ENCODE results near the gene ARID3A.

The ARID3A gene

GRCh38 chr19:931860-932647 is 6.2 kb downstream of the ARID3A start:
- DNase-seq, result no peak

- DNase-seq, result no peak
Measured at GRCh38 chr19:932648-933552, 7.1 kb downstream of the ARID3A start.

- no peak for DNase-seq
Measured at GRCh38 chr19:933553-933882, 7.7 kb downstream of the ARID3A start.

DNA sequence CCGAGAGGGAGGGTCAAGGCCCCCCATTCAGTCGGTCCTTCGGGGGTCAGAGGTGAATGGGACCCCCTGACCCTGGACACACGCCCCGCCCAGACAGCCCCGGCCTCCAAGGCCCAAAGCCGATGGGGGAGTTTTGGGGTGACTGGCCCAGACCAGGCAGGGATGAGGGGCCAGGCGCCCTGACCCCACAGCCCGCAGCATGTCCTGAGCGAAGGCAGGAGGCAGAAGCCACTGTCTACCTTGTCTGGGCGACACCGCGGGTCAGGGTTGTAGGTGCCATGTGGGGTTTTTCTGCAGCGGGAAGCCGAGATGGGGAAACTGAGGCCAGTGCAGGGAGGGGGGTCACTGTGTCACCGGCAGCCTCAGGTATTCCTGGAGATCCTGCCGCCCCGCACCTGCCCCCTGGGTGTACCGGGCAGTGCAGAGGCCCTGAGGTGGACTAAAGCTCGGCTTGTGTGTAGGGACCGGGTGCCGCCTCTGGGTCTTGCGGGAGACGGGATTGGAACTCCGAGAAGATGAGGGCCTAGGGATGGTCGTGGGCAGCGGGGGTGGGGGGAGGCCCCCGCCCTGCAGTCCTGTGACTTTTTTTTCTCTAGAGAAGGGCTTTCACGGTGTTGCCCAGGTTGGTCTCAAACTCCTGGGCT is 8.5 kb downstream of the ARID3A start:
- DNase-seq, result no peak

GRCh38 chr19:934865-935479 is 9.1 kb downstream of the ARID3A start:
- no peak for DNase-seq

GRCh38 chr19:936175-936546 is 10.3 kb downstream of the ARID3A start:
- DNase-seq, result no peak

DNA sequence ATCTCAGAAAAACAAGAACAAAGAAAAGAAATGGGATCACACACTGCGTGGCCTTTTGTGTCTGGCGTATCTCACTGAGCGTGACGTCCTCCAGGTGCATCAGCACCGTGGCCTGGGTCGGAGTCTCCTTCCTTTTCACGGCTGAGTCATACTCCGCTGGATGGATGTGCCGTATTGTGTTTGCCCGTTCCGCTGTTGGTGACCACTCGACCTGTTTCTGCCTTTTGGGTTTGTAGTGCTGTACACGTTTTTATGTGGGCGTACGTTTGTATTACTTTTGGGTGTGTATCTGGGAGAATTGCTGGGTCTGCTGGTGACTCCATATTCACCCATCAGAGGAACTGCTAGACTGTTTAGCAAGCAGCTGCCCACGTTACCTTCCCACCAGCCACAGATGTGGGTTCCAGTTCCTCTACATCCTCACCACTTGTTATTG is 11.4 kb downstream of the ARID3A start:
- no peak for DNase-seq

GRCh38 chr19:938233-938923 is 12.5 kb downstream of the ARID3A start:
- DNase-seq, result no peak

- DNase-seq, result no peak
Measured at GRCh38 chr19:939439-939838, 13.6 kb downstream of the ARID3A start.

GRCh38 chr19:939922-940321 is 14.1 kb downstream of the ARID3A start:
- no peak for DNase-seq

DNA sequence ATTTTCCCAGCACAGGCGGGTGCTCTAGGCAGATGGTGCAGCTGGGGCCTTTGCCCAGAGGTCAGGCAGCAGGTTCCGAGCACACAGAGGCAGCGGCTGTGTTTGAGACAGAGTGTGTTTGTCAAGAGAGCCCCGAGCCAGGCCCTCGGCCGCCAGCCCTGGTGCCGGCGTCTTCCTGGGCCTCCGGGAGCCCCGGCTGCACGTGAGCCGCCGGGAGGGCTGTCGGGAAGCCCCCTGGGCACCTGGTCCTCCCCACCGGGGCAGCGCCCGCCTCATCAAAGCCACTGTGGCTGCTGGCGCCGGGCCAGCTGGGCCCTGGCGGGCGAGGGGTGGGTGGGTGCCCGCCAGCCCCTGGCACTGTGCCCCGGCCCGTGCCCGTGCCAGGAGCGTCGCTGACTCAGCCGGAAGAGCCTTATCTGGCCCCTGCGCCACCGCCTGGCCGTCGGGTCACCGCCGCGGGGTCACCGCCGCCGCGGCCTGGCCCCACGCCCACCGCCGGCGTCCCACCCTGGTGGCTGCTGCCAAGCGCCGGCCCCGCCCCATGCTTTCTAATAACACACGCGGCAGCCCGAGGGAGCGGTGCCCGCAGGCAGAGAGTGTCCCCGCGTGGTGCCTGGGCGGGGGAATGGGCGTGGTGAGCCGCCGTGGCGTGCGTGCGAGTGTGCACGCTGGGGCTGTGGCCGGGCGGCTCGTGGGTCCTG is 14.9 kb downstream of the ARID3A start:
- DNase-seq, result peak; percentile 69

- no peak for DNase-seq
Measured at GRCh38 chr19:941292-942132, 15.7 kb downstream of the ARID3A start.

GRCh38 chr19:942133-942645 is 16.4 kb downstream of the ARID3A start:
- no peak for DNase-seq

DNA sequence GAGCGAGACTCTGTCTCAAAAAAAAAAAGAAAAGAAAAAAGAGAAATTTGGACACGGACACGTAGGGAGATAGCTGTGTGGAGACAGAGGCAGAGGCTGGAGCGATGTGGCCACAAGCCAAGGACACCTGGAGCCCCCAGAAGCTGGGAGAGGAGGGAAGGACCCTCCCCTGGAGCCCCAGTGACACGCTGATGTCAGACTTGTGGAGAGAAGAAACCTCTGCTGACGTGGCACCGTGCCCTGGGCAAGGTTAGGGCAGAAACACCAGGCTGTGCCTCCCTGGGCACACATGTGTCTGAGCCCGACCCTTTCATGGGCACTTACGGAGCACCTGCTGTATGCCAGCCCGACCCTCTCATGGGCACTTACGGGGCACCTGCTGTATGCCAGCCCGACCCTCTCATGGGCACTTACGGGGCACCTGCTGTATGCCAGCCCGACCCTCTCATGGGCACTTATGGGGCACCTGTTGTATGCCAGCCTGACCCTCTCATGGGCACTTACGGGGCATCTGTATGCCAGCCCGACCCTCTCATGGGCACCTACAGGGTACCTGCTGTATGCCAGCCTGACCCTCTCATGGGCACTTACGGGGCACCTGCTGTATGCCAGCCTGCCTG is 17.8 kb downstream of the ARID3A start:
- DNase-seq, result no peak

GRCh38 chr19:944171-944567 is 18.3 kb downstream of the ARID3A start:
- DNase-seq, result no peak

- DNase-seq, result no peak
Measured at GRCh38 chr19:944663-945241, 18.9 kb downstream of the ARID3A start.

DNA sequence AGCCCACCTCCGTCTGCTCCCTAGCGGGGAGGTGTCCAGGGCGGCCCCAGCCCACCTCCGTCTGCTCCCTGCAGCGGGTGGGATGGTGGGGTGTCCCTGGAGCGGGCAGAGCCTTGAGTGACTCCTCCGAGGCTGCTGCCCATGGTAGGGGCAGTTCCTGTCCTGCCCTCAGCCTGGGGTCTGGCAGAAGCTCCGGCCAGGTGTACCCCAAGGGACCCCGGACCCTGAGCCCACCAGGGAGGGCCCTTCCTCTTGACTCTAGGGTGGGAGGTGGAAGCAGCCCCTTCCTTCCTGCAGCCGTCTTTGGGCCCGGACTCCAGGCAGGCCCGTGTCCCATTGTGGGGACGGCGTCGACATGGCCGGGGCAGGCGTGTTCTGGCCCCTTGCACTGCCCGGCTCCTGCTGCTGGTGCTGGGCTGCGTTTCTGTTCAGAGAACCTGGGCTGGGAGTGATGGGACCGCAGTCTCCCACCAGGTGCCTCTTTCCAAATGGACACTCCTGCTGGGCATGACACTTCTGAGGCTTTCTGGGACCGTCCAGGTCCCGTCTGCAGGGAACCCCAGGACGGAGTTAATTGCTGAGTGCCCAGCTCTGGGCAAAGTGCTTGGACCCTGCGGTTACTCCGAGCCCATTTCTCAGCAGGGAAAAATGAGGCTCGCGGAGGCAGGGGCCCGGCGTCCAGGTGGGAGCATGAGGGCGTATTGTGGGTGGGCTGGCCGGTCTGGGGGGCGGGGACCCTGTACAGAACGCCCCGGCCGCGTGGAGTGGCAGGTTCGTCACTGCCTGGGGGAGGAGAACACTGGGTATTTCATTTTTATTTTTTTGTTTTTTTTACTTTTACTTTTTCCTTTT is 19.8 kb downstream of the ARID3A start:
- no peak for DNase-seq

GRCh38 chr19:947090-947706 is 21.4 kb downstream of the ARID3A start:
- DNase-seq, result no peak

Data from stimulated activated CD4-positive, alpha-beta T cell treated with anti-CD3 and anti-CD28 coated beads, Interleukin-4, amount 100 ng/mL, for 1 hour (primary cell).